DOHH2 (cell line): Measurements from ENCODE around the gene MAPKBP1.

Experiments used
- EZH2phosphoT487 ChIP-seq: fragments of 200-600 bp; sonication (generic); IDR thresholded peaks from 2 replicates; pipeline ENCODE4 v1.6.1; 2017; ENCODE audit warnings: borderline replicate concordance, mild to moderate bottlenecking, antibody characterized with exemption, low read length, moderate library complexity, mixed read lengths
- TF ChIP-seq, protein P1 (sequence below): fragments of 200-600 bp; sonication (generic); IDR thresholded peaks from one replicate; pipeline ENCODE4 v1.5.1; 2014; ENCODE audit warnings: antibody characterized with exemption, mild to moderate bottlenecking, low read depth, low read length; ENCODE audit not compliant: poor library complexity, severe bottlenecking

DNA sequence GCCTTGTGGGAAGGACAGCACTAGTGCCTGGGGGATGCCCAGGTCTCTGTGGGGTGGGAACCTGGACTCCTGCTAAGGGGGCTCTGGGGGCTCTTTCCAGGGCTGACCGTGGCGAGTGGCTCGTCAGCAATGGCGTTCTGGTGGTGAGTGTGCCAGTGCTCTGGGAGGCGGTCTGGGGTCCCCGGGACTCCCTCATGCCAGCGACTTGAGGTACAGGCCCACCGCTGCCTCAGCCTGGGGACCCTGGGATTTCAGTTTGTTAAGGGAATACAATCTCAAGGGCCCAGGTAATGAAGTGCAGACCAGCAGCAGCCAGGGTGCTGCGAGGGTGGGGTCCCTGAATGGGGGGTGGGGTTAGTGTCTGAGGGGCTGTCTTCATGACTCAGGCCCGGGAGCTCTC lies 66.8 kb downstream of the MAPKBP1 start:
- TF ChIP-seq, protein P1, sequence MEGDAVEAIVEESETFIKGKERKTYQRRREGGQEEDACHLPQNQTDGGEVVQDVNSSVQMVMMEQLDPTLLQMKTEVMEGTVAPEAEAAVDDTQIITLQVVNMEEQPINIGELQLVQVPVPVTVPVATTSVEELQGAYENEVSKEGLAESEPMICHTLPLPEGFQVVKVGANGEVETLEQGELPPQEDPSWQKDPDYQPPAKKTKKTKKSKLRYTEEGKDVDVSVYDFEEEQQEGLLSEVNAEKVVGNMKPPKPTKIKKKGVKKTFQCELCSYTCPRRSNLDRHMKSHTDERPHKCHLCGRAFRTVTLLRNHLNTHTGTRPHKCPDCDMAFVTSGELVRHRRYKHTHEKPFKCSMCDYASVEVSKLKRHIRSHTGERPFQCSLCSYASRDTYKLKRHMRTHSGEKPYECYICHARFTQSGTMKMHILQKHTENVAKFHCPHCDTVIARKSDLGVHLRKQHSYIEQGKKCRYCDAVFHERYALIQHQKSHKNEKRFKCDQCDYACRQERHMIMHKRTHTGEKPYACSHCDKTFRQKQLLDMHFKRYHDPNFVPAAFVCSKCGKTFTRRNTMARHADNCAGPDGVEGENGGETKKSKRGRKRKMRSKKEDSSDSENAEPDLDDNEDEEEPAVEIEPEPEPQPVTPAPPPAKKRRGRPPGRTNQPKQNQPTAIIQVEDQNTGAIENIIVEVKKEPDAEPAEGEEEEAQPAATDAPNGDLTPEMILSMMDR = no peak
- no peak for TF ChIP-seq EZH2phosphoT487
